Measurements from ENCODE around the gene PRSS50. TPM values are rescaled to one million over a fixed set of nuclear protein-coding genes. Genes with fewer than 3 reads are reported as not detected.

The PRSS50 gene
- total RNA-seq, 1 donor from 2014 or later, result not detected

- Histone ChIP-seq H3K4me3 (no peak overlapping the region), H3K27ac (no peak overlapping the region), H3K4me1 (no peaks in the 10 kb centered on the region), H3K36me3 (peaks cover 0 to 32% of the 10 kb centered on the region in 2 donors), H3K9me3 (no peaks in the 10 kb centered on the region), H3K27me3 (no peaks in the 10 kb centered on the region)
- no peak for TF ChIP-seq CTCF (IDR thresholded peaks at IDR 0.05)
- intact Hi-C loops (cut with DNase I), result no loop called here
- peak in 1 of 2 donors; percentile 60 for DNase-seq (ENCODE audit: low spot score in 2 of 2)
Measured at GRCh38 chr3:46673151-46674030, 44.3 kb downstream of the PRSS50 start.

DNA sequence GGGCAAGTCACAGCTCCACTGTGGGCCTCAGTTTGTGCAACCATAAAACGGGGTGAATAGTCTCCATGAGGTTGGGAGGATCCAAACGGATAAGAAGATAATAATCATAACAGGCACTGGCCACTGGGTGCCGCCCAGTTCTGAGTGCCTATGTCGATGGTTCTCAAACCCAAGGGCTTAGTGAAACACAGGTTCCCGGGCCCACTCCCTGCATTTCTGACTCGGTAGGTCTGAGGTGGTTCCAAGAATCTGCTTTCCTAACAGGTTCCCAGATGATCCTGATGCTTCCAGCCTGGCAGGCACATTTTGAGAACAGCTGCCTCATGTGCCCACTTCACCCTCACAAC, 45.3 kb downstream of the PRSS50 start:
- Histone ChIP-seq H3K27me3 (no peaks in the 10 kb centered on the region), H3K4me1 (no peaks in the 10 kb centered on the region), H3K4me3 (no peak overlapping the region), H3K27ac (no peak overlapping the region), H3K36me3 (peaks cover 0 to 32% of the 10 kb centered on the region in 2 donors), H3K9me3 (no peaks in the 10 kb centered on the region)
- intact Hi-C loops (cut with DNase I), result no loop called here
- no peak for TF ChIP-seq CTCF (IDR thresholded peaks at IDR 0.05)
- peak in 1 of 2 donors; percentile 47 for DNase-seq (ENCODE audit: low spot score in 2 of 2)

GRCh38 chr3:46671541-46672348, 45.9 kb downstream of the PRSS50 start:
- H3K36me3 ChIP-seq, result peaks cover 0 to 32% of the 10 kb centered on the region in 2 donors
- H3K27me3 ChIP-seq, result no peaks in the 10 kb centered on the region
- no peaks in the 10 kb centered on the region for H3K4me1 ChIP-seq
- H3K9me3 ChIP-seq, result no peaks in the 10 kb centered on the region
- TF ChIP-seq CTCF (IDR thresholded peaks at IDR 0.05), result no peak
- no peak overlapping the region for H3K4me3 ChIP-seq
- intact Hi-C loops (cut with DNase I), result no loop called here
- peak; percentile 5 to 57 for DNase-seq (ENCODE audit: low spot score in 2 of 2)
- no peak overlapping the region for H3K27ac ChIP-seq

- DNase-seq (ENCODE audit: low spot score in 2 of 2), result peak; percentile 1 to 40
- Histone ChIP-seq H3K4me1 (no peaks in the 10 kb centered on the region), H3K36me3 (peaks cover 0 to 29% of the 10 kb centered on the region in 2 donors), H3K4me3 (no peak overlapping the region), H3K27me3 (no peaks in the 10 kb centered on the region), H3K27ac (no peak overlapping the region), H3K9me3 (no peaks in the 10 kb centered on the region)
- intact Hi-C loops (cut with DNase I), result no loop called here
- TF ChIP-seq CTCF (IDR thresholded peaks at IDR 0.05), result no peak
Measured at GRCh38 chr3:46670891-46671427, 46.7 kb downstream of the PRSS50 start.

DNA sequence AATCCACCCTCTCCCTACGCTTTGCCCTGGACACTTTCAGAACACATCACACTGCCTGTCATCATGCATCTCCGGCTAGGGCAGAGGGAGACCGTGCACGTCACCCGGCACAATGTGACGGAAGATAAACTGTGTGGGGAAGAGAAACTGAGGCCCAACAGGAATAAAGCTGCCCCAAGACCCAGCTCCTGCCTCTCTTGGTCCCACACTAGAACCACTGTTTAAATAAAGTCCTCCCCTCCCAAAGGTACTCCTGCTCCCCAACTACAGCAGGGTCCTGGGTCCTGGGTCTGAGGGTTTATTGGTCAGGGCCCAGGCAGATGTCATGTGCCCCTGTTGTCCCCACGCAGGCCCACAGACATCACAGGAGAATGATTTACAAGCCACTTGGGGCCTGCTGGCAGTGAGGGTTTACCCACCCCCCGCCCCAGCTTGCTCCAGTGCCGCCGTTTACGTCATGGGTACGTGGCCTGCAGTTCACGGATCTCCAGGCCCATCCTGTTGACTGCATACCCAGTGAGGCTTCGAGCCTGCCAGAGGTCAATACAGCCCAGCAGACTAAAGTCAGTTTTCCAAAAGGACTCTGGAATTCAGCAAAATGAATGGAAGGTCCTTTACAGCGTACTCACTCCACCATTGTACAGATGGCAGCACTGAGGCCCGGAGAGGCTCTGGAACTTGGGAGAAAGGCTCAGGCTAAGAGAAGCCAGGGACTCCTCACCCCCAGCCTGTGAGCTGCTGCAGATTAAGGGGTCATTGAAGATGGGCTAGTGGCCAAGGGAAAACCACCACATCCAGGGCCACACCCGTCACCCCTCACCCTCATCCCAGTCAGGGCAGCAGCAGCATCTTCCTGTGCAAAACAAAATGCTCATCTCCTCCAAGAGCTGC, 47.4 kb downstream of the PRSS50 start:
- peak; percentile 3 to 42 for DNase-seq (ENCODE audit: low spot score in 2 of 2)
- H3K27me3 ChIP-seq, result no peaks in the 10 kb centered on the region

More for the DNA sequence above, 47.4 kb downstream of the PRSS50 start:
- TF ChIP-seq CTCF (IDR thresholded peaks at IDR 0.05), result no peak
- no peak overlapping the region for H3K27ac ChIP-seq
- no peak overlapping the region for H3K4me3 ChIP-seq
- peaks cover 0 to 22% of the 10 kb centered on the region in 2 donors for H3K36me3 ChIP-seq
- no peaks in the 10 kb centered on the region for H3K4me1 ChIP-seq
- no peaks in the 10 kb centered on the region for H3K9me3 ChIP-seq
- intact Hi-C loops (cut with DNase I), result no loop called here
